Sigmoid colon (tissue), 4 donors: ENCODE measurements around the gene LRRC37B.

ENCODE experiments used
- CTCF ChIP-seq, 4 experiments: fragments of 450-650 bp in 3 of 4; fragments of 200-600 bp in 1 of 4; IDR thresholded peaks; one replicate each; pipeline ENCODE4 v1.5.1; 2016 to 2019; ENCODE audit warnings: antibody characterized with exemption in 4 of 4, mild to moderate bottlenecking in 3 of 4, moderate library complexity in 2 of 4
- EP300 ChIP-seq, 4 donors: sonication (generic); formaldehyde crosslinking; IDR thresholded peaks; one replicate each; pipeline ENCODE4 v1.6.1; 2017; ENCODE audit warnings: antibody characterized with exemption in 4 of 4
- POLR2A ChIP-seq, 2 donors: fragments of 450-650 bp; IDR thresholded peaks; one replicate each; pipeline ENCODE4 v1.6.1; 2016; ENCODE audit warnings: antibody characterized with exemption in 2 of 2, mild to moderate bottlenecking in 2 of 2, moderate library complexity in 2 of 2
- POLR2AphosphoS5 ChIP-seq, 4 donors: sonication (generic); formaldehyde crosslinking; IDR thresholded peaks; one replicate each; pipeline ENCODE4 v1.6.1; 2017; ENCODE audit warnings: antibody characterized with exemption in 4 of 4

DNA sequence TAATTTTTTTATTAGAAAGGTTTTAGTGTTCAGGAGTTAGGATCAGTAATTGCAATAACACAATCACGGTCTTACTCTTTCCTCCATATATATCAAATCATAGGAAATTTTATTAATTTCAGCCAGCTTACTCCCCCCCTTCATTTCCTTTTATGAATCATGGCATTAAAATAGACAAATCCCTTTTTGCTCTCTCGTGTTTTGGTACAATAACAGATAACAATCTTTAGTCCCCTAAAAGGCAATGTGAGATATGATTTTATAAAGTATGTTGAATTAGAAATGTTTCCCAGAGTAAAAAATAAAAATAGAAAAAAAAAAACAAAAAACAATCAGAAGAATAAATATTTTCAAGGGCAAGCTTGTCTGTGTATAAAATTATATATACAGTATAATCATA, 92.5 kb downstream of the LRRC37B start:
- TF ChIP-seq POLR2AphosphoS5 (IDR thresholded peaks at IDR 0.05), result no peak
- TF ChIP-seq POLR2A (IDR thresholded peaks at IDR 0.05), result no peak
- no peak for TF ChIP-seq CTCF (IDR thresholded peaks at IDR 0.05)
- TF ChIP-seq EP300 (IDR thresholded peaks at IDR 0.05), result no peak
